IMR-90 (cell line): ENCODE data around the gene IGF1R. TPM values are rescaled to one million over a fixed set of nuclear protein-coding genes. Genes with fewer than 3 reads are reported as not detected.

Experiments used
- ATAC-seq: fragments of 200-7000 bp; cut with Tn5 transposase; 2 replicates; pipeline ENCODE4 v1.9.1; 2020; ENCODE audit warnings: low read depth, mild to moderate bottlenecking, moderate library complexity
- BruUV-seq: library from RNA; stranded (reverse); fragments of 400-500 nt; replicated peaks from 2 replicates; lab custom pipeline; 2021; lab: Mats Ljungman, UMichigan
- CTCF ChIA-PET: fragments of 300-600 bp; formaldehyde crosslinking; extraction: SDS; loops from one replicate; lab custom pipeline; 2021; ENCODE audit warnings: antibody characterized with exemption; lab: Yijun Ruan, JAX
- POLR2A ChIA-PET: fragments of 300-600 bp; sonication (Branson Sonifier 250); formaldehyde crosslinking; loops from one replicate; lab custom pipeline; 2022; ENCODE audit warnings: antibody characterized with exemption; ENCODE audit not compliant: unreplicated experiment; lab: Charles Lee
- DNase-seq: peaks from one replicate; pipeline ENCODE4 v3.0.0; 2013
- H2AFZ ChIP-seq: replicated peaks from 2 replicates; pipeline ENCODE3; 2013; ENCODE audit warnings: low read length, mild to moderate bottlenecking; ENCODE audit not compliant: poor library complexity
- H2AK5ac ChIP-seq: 2 replicates; pipeline ENCODE4 v1.6.1; 2013; ENCODE audit warnings: low read depth, low read length, inconsistent platforms
- H2AK9ac ChIP-seq: replicated peaks from 2 replicates; pipeline ENCODE3; 2013; ENCODE audit warnings: mild to moderate bottlenecking, low read depth, low read length, moderate library complexity; ENCODE audit not compliant: poor library complexity
- H2BK120ac ChIP-seq: 2 replicates; pipeline ENCODE4 v1.6.1; 2013; ENCODE audit warnings: low read depth, low read length, inconsistent platforms
- H2BK15ac ChIP-seq: 3 replicates; pipeline ENCODE4 v1.6.1; 2013; ENCODE audit warnings: low read depth, low read length, inconsistent platforms
- H2BK20ac ChIP-seq: 2 replicates; pipeline ENCODE4 v1.6.1; 2013; ENCODE audit warnings: low read depth, mild to moderate bottlenecking, inconsistent platforms, low read length, moderate library complexity
- H2BK5ac ChIP-seq: 2 replicates; pipeline ENCODE4 v1.6.1; 2013; ENCODE audit warnings: mild to moderate bottlenecking, low read depth, low read length, inconsistent platforms; ENCODE audit not compliant: poor library complexity, severe bottlenecking
- H3K14ac ChIP-seq: replicated peaks from 2 replicates; pipeline ENCODE4 v1.6.1; 2013; ENCODE audit warnings: low read depth, low read length, inconsistent platforms
- H3K18ac ChIP-seq: 2 replicates; pipeline ENCODE4 v1.6.1; 2013; ENCODE audit warnings: low read depth, low read length, control low read depth
- H3K23ac ChIP-seq: 2 replicates; pipeline ENCODE4 v1.6.1; 2013; ENCODE audit warnings: low read depth, low read length, inconsistent platforms
- H3K27ac ChIP-seq: 2 replicates; pipeline ENCODE4 v1.5.1; 2013; ENCODE audit warnings: mild to moderate bottlenecking, control low read depth, low read length; ENCODE audit not compliant: insufficient read depth
- H3K27me3 ChIP-seq: 2 replicates; pipeline ENCODE4 v1.6.1; 2013; ENCODE audit warnings: low read length; ENCODE audit not compliant: control insufficient read depth, insufficient read depth
- H3K36me3 ChIP-seq: 2 replicates; pipeline ENCODE4 v1.6.1; 2013; ENCODE audit warnings: low read length, mixed read lengths; ENCODE audit not compliant: control insufficient read depth, insufficient read depth
- H3K4ac ChIP-seq: 2 replicates; pipeline ENCODE4 v1.6.1; 2013; ENCODE audit warnings: low read depth, low read length, inconsistent platforms
- H3K4me1 ChIP-seq: 2 replicates; pipeline ENCODE4 v1.6.1; 2013; ENCODE audit warnings: low read length, mixed read lengths; ENCODE audit not compliant: control insufficient read depth, insufficient read depth
- H3K4me2 ChIP-seq: 2 replicates; pipeline ENCODE4 v1.6.1; 2013; ENCODE audit warnings: low read depth, mild to moderate bottlenecking, control low read depth, low read length, moderate library complexity
- H3K4me3 ChIP-seq: 2 replicates; pipeline ENCODE4 v1.5.1; 2013; ENCODE audit warnings: low read depth, mild to moderate bottlenecking, control low read depth, low read length, moderate library complexity; ENCODE audit not compliant: insufficient read depth
- H3K56ac ChIP-seq: 2 replicates; pipeline ENCODE4 v1.6.1; 2013; ENCODE audit warnings: low read length, inconsistent platforms; ENCODE audit not compliant: insufficient read depth; ENCODE audit errors: extremely low read depth
- H3K79me1 ChIP-seq, 2 experiments: 2 replicates each; pipeline ENCODE4 v1.6.1; 2013; ENCODE audit warnings: low read length in 2 of 2, inconsistent platforms in 1 of 2, low read depth in 1 of 2
- H3K9ac ChIP-seq: 2 replicates; pipeline ENCODE4 v1.6.1; 2013; ENCODE audit warnings: low read depth, low read length, control low read depth
- H3K9me1 ChIP-seq: 2 replicates; pipeline ENCODE4 v1.6.1; 2013; ENCODE audit warnings: low read length, inconsistent platforms; ENCODE audit not compliant: insufficient read depth
- H3K9me3 ChIP-seq: 2 replicates; pipeline ENCODE4 v1.6.1; 2013; ENCODE audit warnings: low read length; ENCODE audit not compliant: control insufficient read depth, insufficient read depth
- H4K20me1 ChIP-seq: 2 replicates; pipeline ENCODE4 v1.6.1; 2013; ENCODE audit warnings: low read length, inconsistent platforms; ENCODE audit not compliant: insufficient read depth
- H4K5ac ChIP-seq: 2 replicates; pipeline ENCODE4 v1.6.1; 2013; ENCODE audit warnings: mild to moderate bottlenecking, low read depth, low read length, control low read depth
- H4K8ac ChIP-seq, 2 experiments: 2 replicates each; pipeline ENCODE4 v1.6.1; 2013; ENCODE audit warnings: low read depth in 2 of 2, low read length in 2 of 2, control low read depth in 1 of 2, inconsistent platforms in 1 of 2
- H4K91ac ChIP-seq: 2 replicates; pipeline ENCODE4 v1.6.1; 2013; ENCODE audit warnings: low read depth, low read length, inconsistent platforms; ENCODE audit not compliant: insufficient read depth
- CEBPB ChIP-seq: IDR thresholded peaks from 2 replicates; pipeline ENCODE4 v1.6.1; 2012; ENCODE audit warnings: low read depth, low read length, improper control_type of control experiment
- WGBS, 2 experiments: methylation state at CpG; one replicate each; pipeline versions ENCODE4 v1.1.5 to v1.1.7; 2013; ENCODE audit warnings: missing lambda C conversion rate in 2 of 2; ENCODE audit not compliant: insufficient read length in 1 of 2; ENCODE audit errors: extremely low coverage in 2 of 2; 5-methylcytosine and 5-hydroxymethylcytosine counted together
- dilution Hi-C: fragments of 300-500 bp; cut with HindIII; formaldehyde crosslinking; loops from one replicate; pipeline ENCODE4 v1.14.3; 2018; ENCODE audit warnings: low sequenced_read_pairs; ENCODE audit not compliant: unreplicated experiment
- in situ Hi-C: fragments of 300-500 bp; cut with MboI; formaldehyde crosslinking; loops from 3 replicates; pipeline ENCODE4 v1.14.3; 2019; ENCODE audit warnings: low sequenced_read_pairs, inconsistent platforms, mixed read lengths
- intact Hi-C: fragments of 100-400 bp; cut with micrococcal nuclease; formaldehyde crosslinking; loops from 2 replicates; pipeline ENCODE4 v1.10.0; 2022
- polyA plus RNA-seq, 3 experiments: library from polyadenylated mRNA; depleted of rRNA; stranded (reverse); fragments of >200 nt; gene quantifications; 2 replicates each; pipeline ENCODE4 v1.2.3, GENCODE V29; 2012; ENCODE audit warnings: low replicate concordance in 1 of 3
- total RNA-seq: library from RNA; depleted of rRNA; stranded (reverse); fragments of >200 nt; gene quantifications from 2 replicates; pipeline ENCODE4 v1.2.3, GENCODE V29; 2012
- TF ChIP-seq, protein P1 (sequence below): fragments of 150-350 bp; IDR thresholded peaks from 2 replicates; pipeline ENCODE4 v1.6.1; 2016; ENCODE audit warnings: low read depth, mild to moderate bottlenecking, low read length, moderate library complexity, borderline replicate concordance

The IGF1R gene
- total and polyA plus RNA-seq, 2 of the 4 experiments (the other 2 are of a cell fraction) = 24.0 to 24.9 TPM

DNA sequence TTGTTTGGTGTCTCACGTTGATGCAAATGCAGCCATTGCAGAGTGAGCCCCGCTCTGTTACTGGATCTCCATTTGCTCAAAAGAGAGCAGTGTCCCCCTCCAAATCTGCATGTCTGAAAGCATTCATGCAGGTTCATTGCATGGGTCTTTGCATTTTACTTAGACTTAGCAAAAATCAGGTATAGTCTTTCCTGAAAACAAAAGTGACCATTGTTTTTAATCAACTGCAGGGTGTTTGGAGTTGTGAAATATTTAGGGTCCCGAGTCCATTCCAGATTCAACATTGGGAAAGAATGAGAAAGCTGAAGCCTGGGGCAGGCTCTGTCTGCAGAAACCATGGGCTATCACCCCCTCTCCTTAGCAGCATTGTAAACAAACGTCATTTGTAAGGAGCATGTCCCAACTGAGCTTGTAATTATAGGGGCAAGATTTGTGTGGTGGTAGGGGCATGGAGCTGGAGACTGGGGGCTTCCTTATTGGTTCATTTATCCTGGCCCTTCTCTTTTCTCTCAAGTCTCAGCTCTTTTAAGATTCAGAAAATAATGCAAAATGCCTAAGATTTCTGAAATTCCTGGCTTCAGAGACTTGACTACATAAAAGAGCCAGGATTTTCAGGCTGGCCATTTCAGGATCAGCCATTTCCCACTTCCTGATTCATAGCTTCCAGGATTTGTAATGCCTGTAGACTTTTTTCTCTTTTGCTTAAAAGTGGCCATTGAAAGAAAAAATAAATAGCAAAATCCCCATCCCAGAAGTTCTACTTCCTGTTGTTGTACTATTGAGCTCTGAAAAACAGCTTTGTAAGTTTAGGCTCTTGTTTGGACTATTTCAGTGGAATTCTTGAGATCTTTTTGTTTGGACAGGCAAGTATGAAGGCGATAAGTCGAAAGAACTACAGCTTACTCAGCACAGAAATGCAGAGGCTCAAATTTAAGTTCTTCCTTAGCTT lies 23.0 kb downstream of the IGF1R start:
- Histone ChIP-seq H2AK5ac (0 out of 2 replicates have a peak overlapping the region, but pooled peaks have one; percentile 18), H2BK5ac (peak overlapping the region; percentile 85), H3K4me2 (peak overlapping the region; percentile 87), H3K18ac (peak overlapping the region; percentile 39), H4K5ac (no peak overlapping the region), H3K4me3 (no peak overlapping the region), H3K56ac (peak overlapping the region; percentile 46; the same call in 1 of the 2 replicates), H3K9me1 (peaks cover 41% of the 10 kb centered on the region), H3K27me3 (no peaks in the 10 kb centered on the region), H3K9ac (peak overlapping the region; percentile 35; the same call in 1 of the 2 replicates), H3K4me1 (peaks cover 46% of the 10 kb centered on the region), H3K27ac (peak overlapping the region; percentile 89), H3K4ac (peak overlapping the region; percentile 72), H4K8ac (peak overlapping the region in 1 of 2 experiments; percentile 31; a peak in 1 of 4 replicates), H4K20me1 (peaks cover 87% of the 10 kb centered on the region), H3K23ac (peak overlapping the region; percentile 70), H3K9me3 (no peaks in the 10 kb centered on the region), H2BK20ac (no peak overlapping the region), H2AFZ (no peak overlapping the region), H4K91ac (peak overlapping the region; percentile 20; the same call in 1 of the 2 replicates), H3K14ac (peak overlapping the region; percentile 40), H3K79me1 (peaks cover 18 to 83% of the 10 kb centered on the region in 2 experiments), H2AK9ac (no peak overlapping the region), H3K36me3 (no peaks in the 10 kb centered on the region), H2BK120ac (peak overlapping the region; percentile 61; the same call in 1 of the 2 replicates), H2BK15ac (peak overlapping the region; percentile 11; the same call in 1 of the 3 replicates)
- ChIA-PET POLR2A (no interaction called here), CTCF (interaction anchor here (0.7 to 1.9 kb wide), 6 partner anchors 10 to 434 kb away, joined by 3 to 6 read pairs (median 4); no protein-coding TSS in a partner anchor)
- dilution Hi-C loops (no loop called here), in situ Hi-C loops (no loop called here), intact Hi-C loops (loop anchor here (5.0 kb wide), 1 partner anchor 56 kb away; no protein-coding TSS in a partner anchor)
- DNase-seq (peak; percentile 69), ATAC-seq (peak; percentile 67)
- no TSS peak for BruUV-seq
- WGBS, 2 experiments = no CpG with 5 or more reads among the region's 6 CpGs
- TF ChIP-seq, protein P1, sequence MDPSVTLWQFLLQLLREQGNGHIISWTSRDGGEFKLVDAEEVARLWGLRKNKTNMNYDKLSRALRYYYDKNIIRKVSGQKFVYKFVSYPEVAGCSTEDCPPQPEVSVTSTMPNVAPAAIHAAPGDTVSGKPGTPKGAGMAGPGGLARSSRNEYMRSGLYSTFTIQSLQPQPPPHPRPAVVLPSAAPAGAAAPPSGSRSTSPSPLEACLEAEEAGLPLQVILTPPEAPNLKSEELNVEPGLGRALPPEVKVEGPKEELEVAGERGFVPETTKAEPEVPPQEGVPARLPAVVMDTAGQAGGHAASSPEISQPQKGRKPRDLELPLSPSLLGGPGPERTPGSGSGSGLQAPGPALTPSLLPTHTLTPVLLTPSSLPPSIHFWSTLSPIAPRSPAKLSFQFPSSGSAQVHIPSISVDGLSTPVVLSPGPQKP = no peak
- peak; percentile 50 for TF ChIP-seq CEBPB
